ENCODE results near the gene CSF1R.

GRCh38 chr5:150044329-150044681, 42.0 kb downstream of the CSF1R start:
- TF ChIP-seq CTCF (IDR thresholded peaks at IDR 0.05; ENCODE audit: extremely low read depth in 1 of 2, insufficient read depth in 1 of 2, low read depth in 1 of 2, low read length in 2 of 2) (no peak), FOS (IDR thresholded peaks at IDR 0.05; ENCODE audit: borderline replicate concordance, insufficient read depth, low read length) (peak; percentile 57), JUN (IDR thresholded peaks at IDR 0.05; ENCODE audit: borderline replicate concordance, insufficient read depth, insufficient read length, low read depth) (no peak), MAX (IDR thresholded peaks at IDR 0.05; ENCODE audit: insufficient read depth, insufficient read length) (no peak), POLR2A (IDR thresholded peaks at IDR 0.05; ENCODE audit: low read depth, low read length) (no peak), EZH2 (IDR thresholded peaks at IDR 0.05; ENCODE audit: borderline replicate concordance, low read depth, low read length, severe bottlenecking) (no peak), POLR2AphosphoS5 (IDR thresholded peaks at IDR 0.05; ENCODE audit: insufficient read depth, low read depth, low read length) (no peak), MYC (IDR thresholded peaks at IDR 0.05; ENCODE audit: low read depth, low read length) (no peak), GATA2 (IDR thresholded peaks at IDR 0.05; ENCODE audit: insufficient read depth, insufficient read length, low read depth, low read length) (no peak)
